ENCODE measurements around the gene FKBP11.
"Not testable (repeated sequence)": the region's sequence is repeated elsewhere in the genome, so short reads cannot be mapped to it uniquely, and the experiment has no call there.

FKBP11 gene

GRCh38 chr12:48882315-48882687 lies 43.0 kb downstream of the FKBP11 start:
- DNase-seq (ENCODE audit: low read depth, low spot score) = no peak
- POLR2A ChIA-PET = no interaction called here
- CTCF ChIA-PET = interaction anchor here (1.3 to 16.2 kb wide), 5 partner anchors 8 to 115 kb away, joined by 3 to 852 read pairs (median 8); partner anchors contain the start of genes DDX23 and RND1
- H3K4me3 ChIP-seq (ENCODE audit: low read depth, low read length) = peak overlapping the region; percentile 12
- no peak for TF ChIP-seq CTCF (IDR thresholded peaks at IDR 0.05; ENCODE audit: insufficient read depth, low read length, missing control alignments)

GRCh38 chr12:48881686-48882314 lies 43.5 kb downstream of the FKBP11 start:
- POLR2A ChIA-PET = no interaction called here
- peak overlapping the region; percentile 12 for H3K4me3 ChIP-seq (ENCODE audit: low read depth, low read length)
- DNase-seq (ENCODE audit: low read depth, low spot score) = no peak
- no peak for TF ChIP-seq CTCF (IDR thresholded peaks at IDR 0.05; ENCODE audit: insufficient read depth, low read length, missing control alignments)
- CTCF ChIA-PET = interaction anchor here (1.2 to 16.2 kb wide), 5 partner anchors 9 to 115 kb away, joined by 3 to 852 read pairs (median 3); partner anchors contain the start of genes DDX23 and RND1

- ChIA-PET POLR2A (no interaction called here), CTCF (interaction anchor here (1.0 to 16.2 kb wide), 4 partner anchors 10 to 24 kb away, joined by 3 to 852 read pairs (median 43); partner anchors contain the start of genes DDX23 and RND1)
- no peak for TF ChIP-seq CTCF (IDR thresholded peaks at IDR 0.05; ENCODE audit: insufficient read depth, low read length, missing control alignments)
- no peak for DNase-seq (ENCODE audit: low read depth, low spot score)
- no peak overlapping the region for H3K4me3 ChIP-seq (ENCODE audit: low read depth, low read length)
Observed at GRCh38 chr12:48880647-48881046, 44.6 kb downstream of the FKBP11 start.

- ChIA-PET POLR2A (no interaction called here), CTCF (interaction anchor here (1.3 to 16.2 kb wide), 3 partner anchors 12 to 118 kb away, joined by 4 to 852 read pairs (median 83); partner anchors contain the start of genes DDX23 and RND1)
- no peak overlapping the region for H3K4me3 ChIP-seq (ENCODE audit: low read depth, low read length)
- DNase-seq (ENCODE audit: low read depth, low spot score) = no peak
- TF ChIP-seq CTCF (IDR thresholded peaks at IDR 0.05; ENCODE audit: insufficient read depth, low read length, missing control alignments) = no peak
Observed at GRCh38 chr12:48878548-48878947, 46.7 kb downstream of the FKBP11 start.

- no peak for DNase-seq (ENCODE audit: low read depth, low spot score)
- no peak overlapping the region for H3K4me3 ChIP-seq (ENCODE audit: low read depth, low read length)
- POLR2A ChIA-PET = no interaction called here
- CTCF ChIA-PET = interaction anchor here (2.1 to 27.6 kb wide), 2 partner anchors 9 to 23 kb away, joined by 9 to 852 read pairs; partner anchors contain the start of gene DDX23
- no peak for TF ChIP-seq CTCF (IDR thresholded peaks at IDR 0.05; ENCODE audit: insufficient read depth, low read length, missing control alignments)
Observed at GRCh38 chr12:48875944-48876515, 49.3 kb downstream of the FKBP11 start.

GRCh38 chr12:48873534-48873933 lies 51.8 kb downstream of the FKBP11 start:
- H3K4me3 ChIP-seq (ENCODE audit: low read depth, low read length); POLR2A ChIA-PET; DNase-seq (ENCODE audit: low read depth, low spot score): not testable (repeated sequence)
- CTCF ChIA-PET = interaction anchor here (1.0 to 27.6 kb wide), 6 partner anchors 11 to 65 kb away, joined by 3 to 852 read pairs (median 7); partner anchors contain the start of gene DDX23

All from AG04449 (cell line).